Natural killer cell (primary cell): Measurements from ENCODE around the gene PLCE1. TPM values are rescaled to one million over a fixed set of nuclear protein-coding genes. Genes with fewer than 3 reads are reported as not detected.

Source experiments
- ATAC-seq, 3 donors: fragments of 150-1000 bp in 2 of 3; fragments of 200-7000 bp in 1 of 3; cut with Tn5 transposase; 1 replicate in 1 of 3; 2 replicates in 2 of 3; pipeline ENCODE4 v1.10.0; 2021; ENCODE audit warnings: mild to moderate bottlenecking in 2 of 3, moderate library complexity in 2 of 3
- DNase-seq, 2 donors: peaks; one replicate each; pipeline versions ENCODE4 v3.0.0 to v3.0.0-alpha.2; 2013 to 2021; ENCODE audit warnings: mixed read lengths in 1 of 2
- H3K27ac ChIP-seq: one replicate; pipeline ENCODE4 v1.5.1; 2013; ENCODE audit warnings: mild to moderate bottlenecking, low read length
- H3K27me3 ChIP-seq: one replicate; pipeline ENCODE4 v1.6.1; 2013; ENCODE audit warnings: low read length; ENCODE audit not compliant: control insufficient read depth, insufficient read depth
- H3K36me3 ChIP-seq: one replicate; pipeline ENCODE4 v1.6.1; 2013; ENCODE audit warnings: low read length; ENCODE audit not compliant: control insufficient read depth, insufficient read depth
- H3K4me1 ChIP-seq: one replicate; pipeline ENCODE4 v1.6.1; 2013; ENCODE audit warnings: low read length; ENCODE audit not compliant: control insufficient read depth, insufficient read depth
- H3K4me3 ChIP-seq: one replicate; pipeline ENCODE4 v1.5.1; 2013; ENCODE audit warnings: low read length
- H3K9me3 ChIP-seq: one replicate; pipeline ENCODE4 v1.6.1; 2013; ENCODE audit warnings: low read length; ENCODE audit not compliant: control insufficient read depth, insufficient read depth
- H3K27ac Mint-ChIP-seq, 2 donors: one replicate each; pipeline ENCODE4 v1.8.0; 2022; ENCODE audit warnings: mild to moderate bottlenecking in 2 of 2, mixed read lengths in 2 of 2, moderate library complexity in 1 of 2
- H3K27me3 Mint-ChIP-seq, 2 donors: one replicate each; pipeline ENCODE4 v1.8.0; 2022; ENCODE audit warnings: low read depth in 2 of 2, mixed read lengths in 2 of 2
- H3K36me3 Mint-ChIP-seq: one replicate; pipeline ENCODE4 v1.8.0; 2022; ENCODE audit warnings: mixed read lengths
- H3K4me1 Mint-ChIP-seq, 2 donors: one replicate each; pipeline ENCODE4 v1.8.0; 2022; ENCODE audit warnings: mixed read lengths in 2 of 2
- H3K4me3 Mint-ChIP-seq: one replicate; pipeline ENCODE4 v1.8.0; 2022; ENCODE audit warnings: mild to moderate bottlenecking, moderate library complexity, mixed read lengths
- H3K9me3 Mint-ChIP-seq, 2 donors: one replicate each; pipeline ENCODE4 v1.8.0; 2022; ENCODE audit warnings: mixed read lengths in 2 of 2
- WGBS: methylation state at CpG from one replicate; pipeline ENCODE4 v1.1.7; 2013; ENCODE audit warnings: missing lambda C conversion rate; ENCODE audit not compliant: insufficient coverage; 5-methylcytosine and 5-hydroxymethylcytosine counted together
- intact Hi-C: fragments of 100-400 bp; cut with micrococcal nuclease; formaldehyde crosslinking; loops from one replicate; pipeline ENCODE4 v1.14.2; 2022
- total RNA-seq, 4 donors: library from RNA; stranded (reverse); fragments of 120-200 nt in 1 of 4; gene quantifications; one replicate each; pipeline versions ENCODE4 v1.2.3 to v1.2.4, GENCODE V29; 2013 to 2022
- TF ChIP-seq, protein P1 (sequence below): fragments of 200-600 bp; IDR thresholded peaks from one replicate; pipeline ENCODE4 v1.8.0; 2022; ENCODE audit warnings: antibody characterized with exemption

The PLCE1 gene
- total RNA-seq, 3 donors from 2014 or later (not counting 1 experiment from before 2014, with no cell fraction given): not detected

DNA sequence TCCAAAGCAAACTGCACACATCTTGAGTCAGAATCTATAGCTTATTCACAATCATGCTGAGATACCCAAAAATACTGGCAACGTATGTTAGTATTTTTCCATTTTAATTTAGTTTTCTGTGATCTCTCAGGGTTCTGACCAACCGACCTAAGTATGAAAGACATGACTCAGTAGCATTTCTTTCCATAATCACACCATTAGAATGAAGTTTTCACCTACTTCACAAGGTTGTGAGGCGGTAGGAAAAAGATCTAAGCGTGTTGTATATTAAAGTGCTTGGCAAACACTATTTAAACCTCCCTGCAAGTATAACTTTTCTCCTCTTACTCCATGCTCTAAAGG is 49.1 kb downstream of the PLCE1 start:
- WGBS: 88% methylated on average over 4 of the region's 4 CpGs
- H3K4me3 ChIP-seq: no peak overlapping the region
- no peaks in the 10 kb centered on the region for H3K9me3 Mint-ChIP-seq
- H3K27ac Mint-ChIP-seq: no peak overlapping the region
- H3K27me3 Mint-ChIP-seq: no peaks in the 10 kb centered on the region
- no peaks in the 10 kb centered on the region for H3K9me3 ChIP-seq
- ATAC-seq: no peak
- no peak overlapping the region for H3K27ac ChIP-seq
- TF ChIP-seq, protein P1, sequence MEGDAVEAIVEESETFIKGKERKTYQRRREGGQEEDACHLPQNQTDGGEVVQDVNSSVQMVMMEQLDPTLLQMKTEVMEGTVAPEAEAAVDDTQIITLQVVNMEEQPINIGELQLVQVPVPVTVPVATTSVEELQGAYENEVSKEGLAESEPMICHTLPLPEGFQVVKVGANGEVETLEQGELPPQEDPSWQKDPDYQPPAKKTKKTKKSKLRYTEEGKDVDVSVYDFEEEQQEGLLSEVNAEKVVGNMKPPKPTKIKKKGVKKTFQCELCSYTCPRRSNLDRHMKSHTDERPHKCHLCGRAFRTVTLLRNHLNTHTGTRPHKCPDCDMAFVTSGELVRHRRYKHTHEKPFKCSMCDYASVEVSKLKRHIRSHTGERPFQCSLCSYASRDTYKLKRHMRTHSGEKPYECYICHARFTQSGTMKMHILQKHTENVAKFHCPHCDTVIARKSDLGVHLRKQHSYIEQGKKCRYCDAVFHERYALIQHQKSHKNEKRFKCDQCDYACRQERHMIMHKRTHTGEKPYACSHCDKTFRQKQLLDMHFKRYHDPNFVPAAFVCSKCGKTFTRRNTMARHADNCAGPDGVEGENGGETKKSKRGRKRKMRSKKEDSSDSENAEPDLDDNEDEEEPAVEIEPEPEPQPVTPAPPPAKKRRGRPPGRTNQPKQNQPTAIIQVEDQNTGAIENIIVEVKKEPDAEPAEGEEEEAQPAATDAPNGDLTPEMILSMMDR: no peak
- H3K4me1 ChIP-seq: no peaks in the 10 kb centered on the region
- no peak overlapping the region for H3K4me3 Mint-ChIP-seq
- no peaks in the 10 kb centered on the region for H3K36me3 ChIP-seq
- no peaks in the 10 kb centered on the region for H3K36me3 Mint-ChIP-seq
- no peaks in the 10 kb centered on the region for H3K27me3 ChIP-seq
- no peak for DNase-seq
- intact Hi-C loops: no loop called here
- no peaks in the 10 kb centered on the region for H3K4me1 Mint-ChIP-seq

Other genes with a start within 250 kb of the PLCE1 start
- not detected for gene LGI1, start 236.0 kb upstream of the PLCE1 start, total RNA-seq
- 1 to 10 TPM in 2 of 3 donors, under 1 TPM in 1; 0.99 to 1.3 (median 1.1) TPM for gene SLC35G1, start 100.0 kb upstream of the PLCE1 start, total RNA-seq